Lung (tissue), 12 donors: ENCODE measurements around the gene MEGF9. TPM values are rescaled to one million over a fixed set of nuclear protein-coding genes. Genes with fewer than 3 reads are reported as not detected.

Experiments used
- ATAC-seq: fragments of 200-7000 bp; cut with Tn5 transposase; one replicate; pipeline ENCODE4 v1.9.1; 2020; ENCODE audit warnings: moderate number of reproducible peaks; ENCODE audit not compliant: insufficient read depth, low FRiP score
- DNase-seq, 3 donors: peaks; one replicate each; pipeline ENCODE4 v3.0.0-alpha.2; 2013 to 2017
- H3K27ac ChIP-seq, 2 donors: one replicate each; pipeline ENCODE4 v1.5.1; 2013; ENCODE audit warnings: mild to moderate bottlenecking in 2 of 2, moderate library complexity in 2 of 2, control low read depth in 1 of 2, inconsistent platforms in 1 of 2, low read depth in 1 of 2, low read length in 1 of 2
- H3K27me3 ChIP-seq, 3 donors: one replicate each; pipeline ENCODE4 v1.5.1; 2013; ENCODE audit warnings: low read length in 2 of 3; ENCODE audit not compliant: control insufficient read depth in 3 of 3, insufficient read depth in 3 of 3
- H3K36me3 ChIP-seq, 4 donors: one replicate each; pipeline ENCODE4 v1.5.1; 2013; ENCODE audit warnings: low read length in 4 of 4, mild to moderate bottlenecking in 1 of 4, moderate library complexity in 1 of 4; ENCODE audit not compliant: control insufficient read depth in 4 of 4, insufficient read depth in 4 of 4
- H3K4me1 ChIP-seq, 5 donors: one replicate each; pipeline ENCODE4 v1.5.1; 2013; ENCODE audit warnings: low read length in 5 of 5, mild to moderate bottlenecking in 2 of 5, moderate library complexity in 1 of 5; ENCODE audit not compliant: control insufficient read depth in 5 of 5, insufficient read depth in 5 of 5
- H3K4me3 ChIP-seq: one replicate; pipeline ENCODE4 v1.5.1; 2013; ENCODE audit warnings: mild to moderate bottlenecking, control low read depth, moderate library complexity
- H3K9ac ChIP-seq, 2 donors: one replicate each; pipeline ENCODE4 v1.5.1; 2013; ENCODE audit warnings: low read length in 2 of 2, control low read depth in 1 of 2; ENCODE audit not compliant: insufficient read depth in 1 of 2
- H3K9me3 ChIP-seq, 4 donors: one replicate each; pipeline ENCODE4 v1.5.1; 2013; ENCODE audit warnings: low read length in 3 of 4, mild to moderate bottlenecking in 1 of 4, moderate library complexity in 1 of 4; ENCODE audit not compliant: control insufficient read depth in 4 of 4, insufficient read depth in 3 of 4
- CTCF ChIP-seq: IDR thresholded peaks from 2 replicates; pipeline ENCODE4 v1.5.1; 2012; ENCODE audit warnings: mild to moderate bottlenecking; ENCODE audit errors: control extremely low read depth, extremely low read depth
- WGBS, 2 donors: extraction: QIAGEN DNeasy Blood & Tissue Kit; methylation state at CpG; one replicate each; pipeline ENCODE4 v1.1.7; 2013; 5-methylcytosine and 5-hydroxymethylcytosine counted together
- polyA plus RNA-seq, 2 donors: library from polyadenylated mRNA; stranded (reverse); fragments of 200-250 nt; gene quantifications; one replicate each; pipeline ENCODE4 v1.2.1, GENCODE V29; 2013
- total RNA-seq, 2 donors: library from RNA; depleted of rRNA in 1 of 2; stranded (reverse); fragments of >200 nt in 1 of 2; gene quantifications; one replicate each; pipeline ENCODE4 v1.2.1, GENCODE V29; 2014 to 2021
- donor health status: control.
- donor health status: control.
- donor health status: Bipolar disorder and iron deficiency.
- donor health status: healthy.
- donor health status: DM: yes; HTN: yes; CAD: no.

MEGF9 gene
- total and polyA plus RNA-seq, 4 donors, result 19.2 to 48.3 (median 30.6) TPM

DNA sequence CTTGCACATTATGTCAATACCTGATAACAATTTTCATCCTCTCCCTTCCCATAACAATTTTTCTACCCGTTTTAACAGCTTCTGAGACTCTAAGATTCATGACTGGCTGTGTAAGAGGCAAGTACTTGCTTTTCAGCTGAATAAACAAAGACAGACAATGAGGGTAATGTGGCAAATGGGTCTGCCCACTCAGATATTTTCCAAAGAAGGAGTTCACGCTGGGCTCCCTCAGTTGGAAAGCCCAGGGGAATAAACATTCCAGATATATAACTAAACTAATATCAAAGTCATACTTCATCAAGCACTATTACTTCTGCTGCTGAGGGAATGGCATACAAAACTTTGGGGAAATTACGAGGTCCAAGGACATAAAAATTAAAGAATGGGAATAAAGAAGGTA, 24.4 kb downstream of the MEGF9 start:
- TF ChIP-seq CTCF, result no peak
- H3K27ac ChIP-seq, result no peak overlapping the region
- no peaks in the 10 kb centered on the region for H3K9me3 ChIP-seq
- no peak overlapping the region for H3K4me3 ChIP-seq
- 70 to 89% methylated on average over 3 of the region's 3 CpGs for WGBS, 2 donors
- peaks cover 0 to 20% (median 2%) of the 10 kb centered on the region in 5 donors for H3K4me1 ChIP-seq
- ATAC-seq (no peak), DNase-seq (no peak)
- H3K36me3 ChIP-seq, result no peaks in the 10 kb centered on the region
- H3K27me3 ChIP-seq, result no peaks in the 10 kb centered on the region
- no peak overlapping the region for H3K9ac ChIP-seq

DNA sequence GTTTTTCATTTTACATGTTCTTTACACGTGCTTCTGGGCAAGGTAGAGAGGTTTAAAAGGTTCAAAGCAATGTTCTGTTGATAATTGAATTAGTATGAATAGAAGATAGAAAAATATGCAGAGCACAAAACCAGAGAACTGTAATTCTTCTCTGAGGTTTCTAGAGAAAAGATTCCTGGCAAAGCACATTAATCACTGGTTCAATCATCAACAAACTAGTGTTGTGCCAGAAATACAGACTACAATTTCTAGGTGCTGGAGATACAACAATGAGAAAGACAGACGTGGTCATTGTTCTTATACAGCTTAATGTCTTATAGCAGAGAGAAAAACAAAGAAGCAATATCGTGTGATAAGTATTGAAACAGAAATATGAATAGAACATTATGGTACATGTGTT, 25.5 kb downstream of the MEGF9 start:
- no peaks in the 10 kb centered on the region for H3K9me3 ChIP-seq
- H3K27me3 ChIP-seq, result no peaks in the 10 kb centered on the region
- H3K27ac ChIP-seq, result no peak overlapping the region
- TF ChIP-seq CTCF, result no peak
- peaks cover 0 to 21% (median 2%) of the 10 kb centered on the region in 5 donors for H3K4me1 ChIP-seq
- DNase-seq (no peak), ATAC-seq (no peak)
- no peak overlapping the region for H3K4me3 ChIP-seq
- no peaks in the 10 kb centered on the region for H3K36me3 ChIP-seq
- 72 to 80% methylated on average over 3 of the region's 3 CpGs for WGBS, 2 donors
- no peak overlapping the region for H3K9ac ChIP-seq

DNA sequence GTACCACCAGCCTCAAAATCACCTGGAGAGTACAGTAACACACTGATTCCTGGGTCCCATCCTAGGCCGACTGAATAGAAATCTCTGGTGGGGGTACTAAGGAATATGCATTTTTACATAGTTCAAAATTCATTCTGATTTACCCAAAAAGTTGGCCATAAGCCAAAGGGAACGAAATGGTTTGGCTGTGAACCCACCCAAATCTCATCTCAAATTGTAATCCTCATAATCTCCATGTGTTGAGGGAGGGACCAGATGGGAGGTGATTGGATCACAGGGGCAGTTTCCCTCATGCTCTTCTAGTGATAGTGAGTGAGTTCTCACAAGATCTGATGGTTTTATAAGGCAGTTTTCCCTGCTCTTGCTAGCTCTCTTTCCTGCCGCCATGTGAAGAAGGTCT, 31.1 kb downstream of the MEGF9 start:
- no peak for DNase-seq
- Histone ChIP-seq H3K27me3 (no peaks in the 10 kb centered on the region), H3K9ac (no peak overlapping the region), H3K4me1 (peaks cover 0 to 7% (median 1%) of the 10 kb centered on the region in 5 donors), H3K27ac (no peak overlapping the region), H3K36me3 (no peaks in the 10 kb centered on the region), H3K9me3 (no peaks in the 10 kb centered on the region), H3K4me3 (no peak overlapping the region)
- no peak for TF ChIP-seq CTCF
- WGBS, 2 donors, result 71 to 75% methylated on average over 3 of the region's 3 CpGs
- ATAC-seq, result no peak

GRCh38 chr9:120681121-120681520, 33.1 kb downstream of the MEGF9 start:
- Histone ChIP-seq H3K36me3 (no peaks in the 10 kb centered on the region), H3K27me3 (no peaks in the 10 kb centered on the region), H3K4me3 (no peak overlapping the region), H3K9me3 (no peaks in the 10 kb centered on the region), H3K4me1 (peaks cover 0 to 7% (median 0%) of the 10 kb centered on the region in 5 donors), H3K27ac (no peak overlapping the region), H3K9ac (no peak overlapping the region)
- 93 to 95% methylated on average over 6 of the region's 6 CpGs for WGBS, 2 donors
- DNase-seq, result no peak
- no peak for ATAC-seq
- no peak for TF ChIP-seq CTCF
